GM18519 (cell line): Measurements from ENCODE around the gene ANKRD60.

Experiments
- ATAC-seq: cut with Tn5 transposase; IDR thresholded peaks from one replicate; pipeline ENCODE4 v1.9.1; 2021; ENCODE audit warnings: mild to moderate bottlenecking, moderate library complexity; ENCODE audit not compliant: unreplicated experiment, low FRiP score

ANKRD60 gene

DNA sequence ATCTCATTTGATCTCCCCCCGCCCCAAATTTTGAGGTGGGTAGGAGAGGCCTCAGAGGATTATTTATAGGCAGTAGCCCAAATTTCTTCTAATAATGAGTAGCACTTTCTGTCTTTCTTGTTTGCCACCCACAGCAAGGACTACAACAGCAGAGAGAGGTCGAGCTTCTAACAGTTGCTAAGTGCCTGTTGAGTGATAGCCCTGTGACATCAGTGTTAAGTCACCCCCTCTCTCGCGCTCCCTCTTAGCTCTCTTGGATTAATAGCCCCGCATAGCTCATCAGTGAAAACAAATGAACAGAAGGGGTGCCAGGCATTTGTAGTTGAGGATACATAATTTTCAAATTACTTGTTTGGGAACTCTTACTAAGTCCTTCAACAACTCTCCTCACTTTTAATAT is 3.5 kb downstream of the ANKRD60 start:
- ATAC-seq: no peak

DNA sequence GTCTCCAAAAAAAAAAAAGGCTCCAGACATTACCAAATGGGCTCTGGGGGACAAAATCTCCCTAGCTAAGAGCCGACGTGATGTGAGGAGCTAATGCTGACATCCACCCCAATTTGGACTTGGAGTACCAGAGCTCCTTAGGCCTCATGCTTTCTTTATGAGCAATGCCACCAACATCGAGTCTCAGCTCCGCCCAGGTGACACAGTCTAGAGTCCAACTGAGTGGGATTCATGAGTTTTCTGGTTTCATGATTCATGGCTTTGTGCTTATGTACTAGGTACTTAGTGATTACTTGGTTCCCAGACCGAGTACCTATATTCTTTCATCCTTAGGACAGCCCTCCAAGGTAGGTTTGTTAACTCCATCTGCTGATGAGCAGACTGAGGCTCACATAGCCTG is 4.4 kb downstream of the ANKRD60 start:
- no peak for ATAC-seq

DNA sequence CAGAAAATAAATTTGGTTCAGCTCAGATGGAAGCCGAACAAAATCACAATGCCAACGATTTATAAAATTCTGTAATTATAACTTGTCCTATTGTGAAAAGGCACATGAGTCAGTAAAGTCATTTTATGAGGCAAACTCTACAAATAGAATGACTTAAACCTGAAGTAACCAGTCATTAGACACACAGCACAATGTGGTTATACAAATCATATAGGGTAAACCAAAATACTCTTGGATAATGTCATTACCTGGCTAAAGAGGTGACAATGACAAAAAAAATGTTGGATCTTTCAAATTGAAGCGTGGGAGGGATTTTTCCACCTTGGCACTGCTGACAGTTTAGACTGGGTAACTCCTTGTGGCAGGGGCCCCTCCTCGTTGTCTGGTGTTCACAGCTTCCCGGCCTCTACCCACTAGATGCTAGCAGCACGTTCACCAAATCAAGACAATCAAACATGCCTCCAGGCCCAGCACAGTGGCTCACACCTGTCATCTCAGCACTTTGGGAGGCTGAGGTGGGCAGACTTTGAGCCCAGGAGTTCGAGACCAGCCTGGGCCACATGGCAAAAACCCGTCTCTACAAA is 5.0 kb downstream of the ANKRD60 start:
- no peak for ATAC-seq

DNA sequence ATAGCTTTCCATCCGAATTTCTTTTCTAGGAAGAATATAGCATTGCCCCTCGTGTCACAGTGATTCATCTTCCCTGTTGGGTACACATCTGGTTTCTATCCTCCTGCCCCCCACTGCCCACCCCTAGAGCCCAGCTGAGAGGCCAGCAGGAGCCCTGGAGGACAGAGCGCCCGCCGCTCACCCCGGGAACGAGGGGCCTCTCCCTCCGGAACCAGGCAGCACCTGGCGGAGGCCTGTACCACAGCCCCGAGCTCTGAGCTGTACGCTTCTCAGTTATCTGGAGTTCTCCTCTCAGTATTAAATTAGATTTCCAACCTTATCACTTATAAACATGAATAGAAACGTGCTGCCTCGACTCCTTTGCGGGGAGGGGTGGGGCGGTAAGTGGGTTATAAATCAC is 6.0 kb downstream of the ANKRD60 start:
- no peak for ATAC-seq

DNA sequence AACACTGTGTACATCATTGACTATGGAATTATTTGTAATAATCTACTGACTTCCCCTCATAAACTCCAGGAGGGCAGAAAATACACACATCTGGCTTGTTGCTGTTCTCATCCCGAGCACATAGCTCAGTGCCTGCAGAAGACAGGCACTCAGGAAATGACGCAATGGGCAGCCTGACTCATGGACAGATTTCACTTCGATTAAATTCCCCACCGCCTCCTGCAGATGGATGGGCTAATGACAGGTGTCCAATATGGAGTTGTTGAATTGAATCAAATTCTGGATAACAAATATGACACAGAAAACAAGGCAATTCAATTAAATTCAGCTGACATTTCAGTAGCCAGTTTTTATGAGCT is 9.1 kb downstream of the ANKRD60 start:
- no peak for ATAC-seq

DNA sequence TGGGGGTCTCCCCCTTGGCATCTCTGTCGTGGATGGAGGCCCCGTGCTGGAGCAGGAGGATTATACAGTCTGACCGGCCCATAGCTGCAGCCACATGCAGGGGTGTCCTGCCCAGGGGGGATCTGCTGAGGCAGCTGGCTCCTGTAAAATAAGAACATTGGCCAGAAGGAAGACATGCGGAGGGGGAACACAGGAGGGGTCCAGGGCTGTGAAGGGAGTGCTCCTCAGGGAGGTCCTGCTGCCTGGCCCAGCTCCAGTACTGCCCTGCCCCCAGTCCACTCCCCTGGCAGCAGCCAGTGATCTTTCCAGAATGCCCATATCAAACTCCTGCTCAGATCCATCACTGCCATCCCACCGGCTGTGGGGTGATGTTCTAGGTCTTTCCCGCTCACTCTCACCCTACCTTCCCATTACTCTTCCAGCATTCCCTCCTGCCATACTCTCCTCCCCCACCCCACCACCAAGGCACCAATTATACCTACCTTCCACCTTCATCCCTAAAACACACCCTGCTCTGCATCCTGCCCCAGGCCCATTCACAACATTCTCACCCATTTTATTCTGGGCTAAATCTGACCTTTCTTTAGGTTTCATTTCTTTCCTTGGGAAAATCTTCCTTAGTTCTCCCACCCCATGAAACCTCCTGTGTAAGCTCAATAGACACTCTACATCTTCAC is 9.7 kb downstream of the ANKRD60 start:
- no peak for ATAC-seq

DNA sequence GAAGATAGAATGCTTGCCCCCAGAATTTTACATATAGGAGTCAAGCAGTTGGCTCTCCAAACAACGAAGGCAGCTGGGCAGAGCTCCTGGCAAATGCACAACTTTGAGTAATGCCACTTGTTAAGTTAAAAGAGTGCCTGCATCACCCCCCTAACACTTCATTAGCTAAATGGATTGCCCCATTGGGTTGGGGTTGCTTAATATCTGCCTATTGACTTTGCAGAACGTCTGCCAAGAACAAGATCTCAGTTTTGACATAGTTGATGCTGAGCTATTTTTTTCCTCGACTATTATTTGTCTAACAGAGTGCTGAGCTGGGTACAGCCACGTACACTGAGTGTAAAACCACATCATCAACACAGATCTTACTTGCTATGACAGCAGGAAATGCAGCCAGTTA is 12.1 kb downstream of the ANKRD60 start:
- ATAC-seq: no peak

DNA sequence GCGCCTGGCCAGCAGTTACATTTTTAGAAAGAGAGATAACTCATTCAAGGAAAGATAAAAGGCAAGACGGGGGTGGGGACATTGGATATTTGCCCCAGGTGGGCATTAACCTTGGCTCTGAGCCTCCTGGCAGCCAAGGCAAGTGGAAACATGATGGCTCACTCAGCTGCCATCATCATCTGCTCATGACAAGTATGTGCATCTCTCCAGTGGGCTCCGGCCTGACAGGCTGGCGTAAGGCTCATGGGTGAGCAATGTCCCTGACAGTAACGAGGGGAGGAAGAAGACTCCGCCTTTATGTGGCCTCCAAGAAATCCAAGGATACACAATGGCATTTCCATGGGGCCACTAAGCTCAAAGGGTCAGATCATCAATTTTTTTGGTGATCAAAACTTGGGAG is 13.3 kb downstream of the ANKRD60 start:
- no peak for ATAC-seq

DNA sequence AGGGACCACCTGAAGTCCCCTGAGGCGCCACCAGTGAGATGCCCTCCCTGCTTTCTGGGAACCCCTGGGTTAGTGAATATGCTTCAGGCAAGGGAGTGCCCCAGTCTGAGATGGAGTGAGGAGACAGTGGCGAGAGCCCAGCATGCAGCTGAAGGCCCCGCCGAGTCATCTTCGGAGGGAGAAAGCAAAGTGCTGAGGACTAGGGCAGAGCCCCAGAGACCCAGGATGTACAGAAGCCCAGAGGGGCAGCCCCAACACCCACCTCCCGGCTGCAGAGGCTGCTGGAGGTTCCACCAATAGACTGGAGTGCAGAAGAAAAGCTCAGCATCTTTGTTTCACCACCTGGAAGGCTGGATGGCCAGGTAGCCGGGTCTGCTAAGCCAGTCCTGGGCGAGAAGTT is 14.1 kb downstream of the ANKRD60 start:
- no peak for ATAC-seq

DNA sequence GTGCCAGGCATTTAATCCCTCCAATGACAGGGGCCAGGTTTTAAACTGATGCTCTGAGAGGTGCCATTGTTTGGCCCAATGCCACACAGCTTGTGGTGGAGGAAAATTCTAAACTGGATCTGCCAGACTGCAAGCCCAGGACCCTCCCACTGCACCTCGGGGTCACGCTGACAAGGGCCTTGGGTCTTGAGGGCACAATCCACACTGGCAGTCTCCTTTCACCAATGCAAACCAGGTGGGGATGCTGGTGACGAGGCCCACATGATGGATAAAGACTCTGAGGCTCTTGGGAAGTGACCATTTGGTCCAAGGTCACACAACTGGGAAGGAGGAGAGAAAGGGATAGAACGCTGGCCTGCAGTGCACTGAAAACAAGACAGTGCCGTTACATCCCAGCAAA is 14.7 kb downstream of the ANKRD60 start:
- ATAC-seq: no peak

DNA sequence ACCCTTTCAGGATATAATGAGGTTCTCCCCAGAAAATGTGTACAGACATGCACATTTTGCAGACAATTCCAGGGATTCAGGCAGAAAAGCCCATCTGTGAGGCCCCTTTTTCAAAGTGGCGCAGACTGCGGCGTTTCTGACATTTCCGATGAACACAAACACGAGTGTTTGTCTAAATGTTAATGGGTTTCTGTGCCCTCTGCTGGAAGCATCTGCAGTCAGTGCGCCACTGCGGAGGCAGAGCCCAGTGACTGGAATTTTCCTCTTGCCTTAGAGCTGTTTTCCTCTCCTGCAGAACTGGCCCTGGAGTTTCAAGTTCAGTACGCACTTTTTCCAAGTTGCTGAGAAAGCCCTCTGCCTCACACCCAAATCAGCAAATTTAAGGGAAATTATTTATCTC is 15.3 kb downstream of the ANKRD60 start:
- ATAC-seq: no peak

DNA sequence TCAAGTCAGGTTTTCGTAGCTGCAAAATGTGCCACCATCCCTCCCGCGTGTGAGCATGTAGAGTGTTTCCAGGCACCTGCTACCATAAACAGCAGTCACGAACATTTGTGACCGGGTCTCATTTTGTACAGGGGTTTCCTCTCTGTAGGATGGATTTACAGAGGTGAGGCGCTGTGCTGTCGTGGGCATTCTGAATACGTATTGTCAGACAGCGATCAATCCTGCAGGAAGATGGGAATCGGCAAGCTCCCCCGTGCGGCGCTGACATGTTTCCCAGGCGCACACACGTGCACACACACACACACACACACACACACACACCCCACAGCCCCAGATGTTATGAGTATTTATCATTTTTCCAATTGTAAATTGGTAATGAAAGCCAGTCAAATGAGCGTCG is 15.8 kb downstream of the ANKRD60 start:
- no peak for ATAC-seq

DNA sequence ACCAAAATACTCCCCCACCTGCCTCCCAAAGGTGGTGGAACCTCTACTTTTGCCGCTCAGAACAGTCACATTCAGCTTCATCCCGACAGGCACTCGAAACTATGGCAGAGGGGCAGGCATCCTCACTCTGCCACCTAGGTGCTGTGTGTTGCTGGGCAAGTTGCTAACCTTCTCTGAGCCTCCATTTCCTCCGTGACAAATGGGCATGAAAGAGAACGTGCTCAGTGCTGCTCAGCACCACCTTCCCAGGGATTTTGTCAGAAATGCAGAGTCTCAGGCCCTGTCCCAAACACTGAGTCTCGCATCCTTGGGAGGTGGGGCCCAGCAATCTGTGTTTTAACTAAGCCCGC is 18.1 kb downstream of the ANKRD60 start:
- ATAC-seq: no peak

DNA sequence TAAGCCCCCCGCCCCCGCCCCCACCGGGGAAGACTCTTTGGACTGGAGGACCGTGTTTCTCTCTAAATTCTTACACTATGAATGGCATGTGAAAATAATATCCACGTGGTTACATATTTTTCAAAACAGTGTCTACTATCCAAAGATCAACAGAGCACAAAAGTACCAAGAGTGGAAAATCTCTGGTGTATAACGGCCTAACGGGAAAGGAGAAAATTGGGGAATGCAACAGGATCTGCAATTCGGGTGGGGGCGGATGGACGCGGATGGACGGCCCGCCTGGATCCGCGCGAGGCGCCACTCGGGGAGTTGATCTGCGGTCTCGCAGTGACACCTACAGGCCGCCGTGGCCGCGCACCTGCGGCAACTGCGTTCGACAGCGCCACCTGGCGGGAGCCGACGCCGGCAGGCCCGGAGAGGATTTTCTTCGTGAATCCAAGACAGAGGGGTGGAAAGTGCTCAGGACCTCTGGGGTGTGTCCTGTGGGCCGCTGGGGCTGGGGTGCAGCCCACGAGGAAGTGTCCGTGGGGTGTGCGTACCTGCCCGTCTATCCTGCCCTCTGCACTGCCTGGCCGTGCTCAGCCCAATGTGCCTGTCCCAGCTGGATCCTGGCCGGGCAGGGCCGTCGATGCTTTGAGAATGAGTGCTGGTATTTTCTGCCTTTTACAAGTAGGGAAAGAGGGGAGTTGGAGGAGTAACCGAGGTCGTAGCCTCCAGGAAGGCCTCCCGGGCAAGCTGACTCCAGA is 18.6 kb downstream of the ANKRD60 start:
- no peak for ATAC-seq

DNA sequence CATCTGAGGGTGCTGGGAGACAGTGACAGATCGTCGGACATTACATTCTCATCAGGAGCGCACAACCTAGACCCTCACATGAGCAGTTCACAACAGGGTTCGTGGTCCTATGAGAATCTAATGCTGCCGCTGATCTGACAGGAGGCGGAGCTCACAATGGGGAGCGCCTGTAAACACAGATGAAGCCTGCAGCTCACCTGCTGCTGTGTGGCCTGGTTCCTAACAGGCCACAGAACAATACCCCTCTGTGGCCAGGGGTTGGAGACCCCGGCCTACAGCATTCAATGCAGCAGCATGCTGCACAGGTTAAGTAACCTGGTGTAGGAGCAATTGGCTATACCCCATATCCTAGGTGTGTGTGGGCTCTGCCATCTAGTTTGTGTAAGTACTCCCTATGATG is 19.5 kb downstream of the ANKRD60 start:
- ATAC-seq: no peak

DNA sequence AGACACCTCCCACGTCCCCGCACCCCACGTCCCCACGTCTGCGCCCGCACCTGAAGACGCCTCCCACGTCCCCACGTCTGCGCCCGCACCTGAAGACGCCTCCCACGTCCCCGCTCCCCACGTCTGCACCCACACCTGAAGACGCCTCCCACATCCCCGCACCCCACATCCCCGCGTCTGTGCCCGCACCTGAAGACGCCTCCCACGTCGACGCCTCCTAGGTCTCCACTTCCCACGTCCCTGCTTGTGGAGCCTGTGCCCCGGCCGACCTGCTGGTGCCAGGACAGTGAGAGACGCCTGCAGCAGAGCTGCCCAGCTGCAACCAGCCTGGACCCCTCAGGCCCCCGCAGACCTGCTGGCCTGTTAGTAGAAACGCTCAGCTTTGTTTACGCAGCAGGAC is 22.6 kb downstream of the ANKRD60 start:
- no peak for ATAC-seq

DNA sequence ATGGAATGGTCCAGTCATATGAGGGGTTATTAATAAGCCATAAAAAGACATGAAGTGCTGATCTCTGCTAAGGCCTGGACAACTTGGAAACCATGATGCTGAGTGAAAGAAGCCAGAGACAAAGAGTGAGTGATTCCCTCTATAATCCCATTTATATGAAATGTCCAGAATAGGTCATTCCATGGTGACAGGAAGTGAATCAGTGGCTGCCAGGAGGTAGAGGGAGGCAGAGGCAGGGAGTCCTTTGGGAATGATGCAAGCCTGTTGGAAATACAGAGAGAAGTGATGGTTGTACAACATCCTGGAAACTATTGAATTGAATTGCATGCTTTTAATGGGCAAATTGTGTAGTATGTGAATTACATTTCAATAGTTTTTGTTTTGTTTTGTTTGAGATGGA is 26.4 kb downstream of the ANKRD60 start:
- no peak for ATAC-seq

DNA sequence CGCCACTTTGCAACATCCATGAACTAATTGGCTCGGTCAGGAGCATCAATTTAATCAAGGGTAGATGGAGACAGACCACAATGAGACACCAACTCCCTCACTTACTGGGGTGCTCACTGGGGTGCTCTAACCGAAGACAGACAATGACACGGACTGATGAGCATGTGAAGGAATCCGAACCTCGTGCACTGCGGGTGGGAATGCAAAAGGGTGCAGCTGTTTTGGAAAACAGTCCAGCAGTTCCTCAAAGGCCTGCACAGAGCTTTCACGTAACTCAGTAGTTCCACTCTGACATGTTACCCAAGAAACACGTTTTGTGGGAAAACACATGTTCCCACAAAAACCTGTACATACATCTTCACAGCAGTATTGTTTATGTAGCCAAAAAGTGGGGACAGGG is 26.8 kb downstream of the ANKRD60 start:
- ATAC-seq: no peak

DNA sequence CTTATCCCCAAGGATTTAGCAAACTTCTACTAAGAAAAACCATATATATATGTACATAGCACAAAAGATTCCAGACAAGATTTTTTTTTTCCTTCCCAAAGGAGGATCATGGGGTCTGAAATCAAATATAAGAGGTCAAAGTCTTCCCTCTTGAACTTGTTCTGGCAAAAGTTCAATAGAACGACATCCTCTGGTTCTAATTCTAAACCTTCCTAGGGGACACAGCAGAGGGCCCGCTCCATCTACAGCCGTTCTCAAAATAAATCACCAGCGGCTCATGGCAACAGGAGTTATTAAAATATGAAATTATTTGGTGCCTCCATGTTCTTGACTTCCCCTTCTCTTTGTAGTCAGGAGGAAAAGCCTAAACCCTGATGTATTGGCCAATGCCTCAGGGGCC is 29.0 kb downstream of the ANKRD60 start:
- ATAC-seq: no peak

DNA sequence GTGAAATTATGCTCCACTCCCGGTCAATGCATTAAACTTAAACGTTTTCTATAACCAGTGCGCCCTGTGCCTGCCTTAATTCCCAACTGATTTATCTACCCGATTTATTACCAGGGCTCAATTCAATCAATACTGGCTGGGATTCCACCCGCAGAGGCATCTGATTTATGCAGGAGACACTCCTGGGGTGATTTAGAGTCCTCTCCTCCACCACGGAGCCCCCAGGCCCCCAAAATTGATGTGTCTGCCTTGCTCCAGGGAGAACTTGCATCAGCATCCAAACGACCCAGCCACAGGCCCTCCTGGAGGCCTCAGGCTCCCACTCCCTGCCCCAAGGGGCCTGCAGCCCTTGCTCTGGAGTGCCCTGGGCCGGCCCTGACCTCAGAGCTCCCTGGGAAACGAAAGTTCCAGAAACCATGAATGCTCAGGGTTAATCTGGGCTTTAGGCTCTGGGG is 29.5 kb downstream of the ANKRD60 start:
- no peak for ATAC-seq

DNA sequence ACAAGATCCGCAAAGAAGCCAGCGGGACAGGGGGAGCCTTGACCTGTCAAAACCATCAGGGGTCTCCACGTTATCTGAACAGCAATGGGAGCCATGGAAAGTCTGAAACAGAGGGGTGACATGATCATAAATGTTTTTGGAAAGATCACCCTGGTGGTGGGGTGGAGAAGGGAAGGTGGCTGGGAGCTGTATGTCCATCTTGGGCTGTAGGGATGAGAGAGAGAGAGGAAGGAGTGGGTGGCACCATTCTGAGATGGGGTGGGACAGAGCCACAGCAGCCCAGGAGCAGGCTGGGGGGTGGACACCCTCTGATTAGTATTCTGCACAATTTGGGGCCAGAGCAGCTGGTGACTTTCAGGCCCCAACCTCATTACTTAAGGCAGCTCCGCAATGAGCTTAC is 30.1 kb downstream of the ANKRD60 start:
- ATAC-seq: no peak

DNA sequence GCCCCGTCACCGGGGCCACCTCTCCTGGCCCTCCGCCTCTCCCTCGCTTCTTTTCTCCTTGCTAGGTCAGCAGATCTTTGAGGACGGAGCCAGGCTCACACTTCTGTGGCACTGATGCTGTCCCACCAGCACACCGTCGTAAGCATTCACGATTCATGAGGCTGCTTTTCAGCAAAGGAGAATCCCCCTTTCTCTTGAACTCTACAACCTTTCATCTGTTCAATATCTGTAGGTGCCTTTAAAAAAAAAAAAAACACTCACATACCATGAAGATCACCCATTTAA is 31.3 kb downstream of the ANKRD60 start:
- no peak for ATAC-seq
